ENCODE measurements around the gene C2CD2L. TPM values are rescaled to one million over a fixed set of nuclear protein-coding genes. Genes with fewer than 3 reads are reported as not detected.
A peak's percentile ranks its signal among the peaks of the same experiment; 100 is the strongest.

C2CD2L gene
- total RNA-seq, 1 donor from 2014 or later: 11.1 TPM

DNA sequence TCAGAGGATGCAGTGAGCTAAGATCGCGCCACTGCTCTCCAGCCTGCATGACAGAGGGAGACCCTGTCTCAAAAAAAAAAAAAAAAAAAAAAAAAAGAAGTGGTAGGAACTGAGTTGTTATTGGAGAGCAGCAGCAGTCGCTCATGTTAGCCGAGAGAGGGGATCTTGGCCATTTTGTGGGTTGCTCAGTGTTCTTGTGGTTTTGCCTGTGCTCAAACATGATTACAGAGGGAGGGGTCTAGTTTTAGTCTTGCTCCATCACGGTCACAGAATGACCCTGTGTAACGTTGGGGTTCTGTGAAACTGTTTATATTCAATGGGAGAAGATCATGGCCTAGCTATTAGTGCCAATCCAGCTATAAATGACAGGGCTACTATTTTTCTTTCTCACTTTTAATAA lies 7.4 kb upstream of the C2CD2L start:
- no peak overlapping the region for H2AFZ ChIP-seq (ENCODE audit: low read depth, low read length)
- peaks cover 20% of the 10 kb centered on the region for H3K36me3 ChIP-seq (ENCODE audit: insufficient read depth, low read length)
- no peaks in the 10 kb centered on the region for H3K27me3 ChIP-seq (ENCODE audit: insufficient read depth, low read length)
- no peaks in the 10 kb centered on the region for H3K27me3 Mint-ChIP-seq (ENCODE audit: low read depth, unreplicated experiment)
- peaks cover 11% of the 10 kb centered on the region for H3K4me1 Mint-ChIP-seq (ENCODE audit: low read depth, unreplicated experiment)
- no peaks in the 10 kb centered on the region for H3K9me3 ChIP-seq (ENCODE audit: insufficient read depth, low read depth, low read length)
- no peak for FAIRE-seq
- H3K9ac ChIP-seq (ENCODE audit: low read length): no peak overlapping the region
- no peak overlapping the region for H3K27ac Mint-ChIP-seq (ENCODE audit: unreplicated experiment)
- H4K20me1 ChIP-seq (ENCODE audit: insufficient read depth, low read length): peaks cover 4% of the 10 kb centered on the region
- H3K27ac ChIP-seq (ENCODE audit: low read depth, low read length): no peak overlapping the region
- H3K4me2 ChIP-seq (ENCODE audit: low read length): peak overlapping the region; percentile 82
- no peaks in the 10 kb centered on the region for H3K9me3 Mint-ChIP-seq (ENCODE audit: unreplicated experiment)
- peaks cover 15% of the 10 kb centered on the region for H3K4me1 ChIP-seq (ENCODE audit: insufficient read depth, low read length)
- TF ChIP-seq, protein P1, sequence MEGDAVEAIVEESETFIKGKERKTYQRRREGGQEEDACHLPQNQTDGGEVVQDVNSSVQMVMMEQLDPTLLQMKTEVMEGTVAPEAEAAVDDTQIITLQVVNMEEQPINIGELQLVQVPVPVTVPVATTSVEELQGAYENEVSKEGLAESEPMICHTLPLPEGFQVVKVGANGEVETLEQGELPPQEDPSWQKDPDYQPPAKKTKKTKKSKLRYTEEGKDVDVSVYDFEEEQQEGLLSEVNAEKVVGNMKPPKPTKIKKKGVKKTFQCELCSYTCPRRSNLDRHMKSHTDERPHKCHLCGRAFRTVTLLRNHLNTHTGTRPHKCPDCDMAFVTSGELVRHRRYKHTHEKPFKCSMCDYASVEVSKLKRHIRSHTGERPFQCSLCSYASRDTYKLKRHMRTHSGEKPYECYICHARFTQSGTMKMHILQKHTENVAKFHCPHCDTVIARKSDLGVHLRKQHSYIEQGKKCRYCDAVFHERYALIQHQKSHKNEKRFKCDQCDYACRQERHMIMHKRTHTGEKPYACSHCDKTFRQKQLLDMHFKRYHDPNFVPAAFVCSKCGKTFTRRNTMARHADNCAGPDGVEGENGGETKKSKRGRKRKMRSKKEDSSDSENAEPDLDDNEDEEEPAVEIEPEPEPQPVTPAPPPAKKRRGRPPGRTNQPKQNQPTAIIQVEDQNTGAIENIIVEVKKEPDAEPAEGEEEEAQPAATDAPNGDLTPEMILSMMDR (IDR thresholded peaks at IDR 0.05; ENCODE audit: insufficient read depth, low read depth, low read length): no peak
- no peak for TF ChIP-seq EZH2 (IDR thresholded peaks at IDR 0.05; ENCODE audit: insufficient read depth, low read length)
- no peak overlapping the region for H3K4me3 ChIP-seq (ENCODE audit: insufficient read depth, low read depth, low read length)
- H3K36me3 Mint-ChIP-seq (ENCODE audit: low read depth, unreplicated experiment): peaks cover 14% of the 10 kb centered on the region
- no peak overlapping the region for H3K4me3 Mint-ChIP-seq (ENCODE audit: unreplicated experiment)
- no peak for DNase-seq (ENCODE audit: low read depth)
- peaks cover 24% of the 10 kb centered on the region for H3K79me2 ChIP-seq (ENCODE audit: insufficient read depth, low read length)

DNA sequence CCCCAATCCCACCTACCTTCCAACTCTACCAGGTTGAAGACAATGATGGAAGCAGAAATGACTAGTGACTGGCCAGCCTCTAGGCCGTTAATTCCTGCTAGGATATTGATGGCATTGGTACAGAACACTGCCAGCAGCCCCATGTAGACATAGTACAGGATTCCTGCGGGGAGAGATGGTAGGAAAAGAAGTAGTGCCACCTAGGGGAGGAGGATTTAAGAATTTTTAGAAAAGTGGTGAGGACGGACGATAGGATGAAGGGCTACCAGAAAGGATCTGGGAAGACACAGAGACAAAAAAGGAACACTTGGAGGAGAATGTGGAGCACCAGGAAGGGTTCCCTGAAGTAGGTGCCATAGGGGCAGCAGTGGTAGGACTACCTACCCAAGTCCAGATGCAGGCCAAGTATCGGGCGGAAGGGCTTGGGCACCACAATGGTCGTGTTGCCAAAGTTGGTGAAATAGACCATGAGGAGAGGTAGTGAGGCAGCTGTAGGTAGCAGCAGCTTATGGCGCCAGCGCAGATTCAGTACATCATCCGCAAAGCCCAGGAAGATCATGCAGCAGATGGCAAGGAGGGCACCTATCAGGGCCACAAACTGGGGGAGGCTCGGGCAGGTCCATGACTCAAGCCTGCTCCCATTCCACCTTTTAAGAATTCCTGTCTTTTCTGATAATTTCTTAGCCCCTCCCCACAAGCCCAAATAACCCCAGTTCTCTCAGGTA lies 6.7 kb upstream of the C2CD2L start:
- Mint-ChIP-seq H3K36me3 (ENCODE audit: low read depth, unreplicated experiment) (peaks cover 14% of the 10 kb centered on the region), H3K9me3 (ENCODE audit: unreplicated experiment) (no peaks in the 10 kb centered on the region), H3K4me3 (ENCODE audit: unreplicated experiment) (peak overlapping the region; percentile 93), H3K4me1 (ENCODE audit: low read depth, unreplicated experiment) (peaks cover 11% of the 10 kb centered on the region), H3K27ac (ENCODE audit: unreplicated experiment) (no peak overlapping the region), H3K27me3 (ENCODE audit: low read depth, unreplicated experiment) (no peaks in the 10 kb centered on the region)
- Histone ChIP-seq H3K79me2 (ENCODE audit: insufficient read depth, low read length) (peaks cover 19% of the 10 kb centered on the region), H3K4me3 (ENCODE audit: insufficient read depth, low read depth, low read length) (peak overlapping the region; percentile 85), H3K4me1 (ENCODE audit: insufficient read depth, low read length) (peaks cover 15% of the 10 kb centered on the region), H2AFZ (ENCODE audit: low read depth, low read length) (peak overlapping the region; percentile 25), H3K27me3 (ENCODE audit: insufficient read depth, low read length) (no peaks in the 10 kb centered on the region), H3K9ac (ENCODE audit: low read length) (peak overlapping the region; percentile 88), H3K9me3 (ENCODE audit: insufficient read depth, low read depth, low read length) (no peaks in the 10 kb centered on the region), H3K36me3 (ENCODE audit: insufficient read depth, low read length) (peaks cover 20% of the 10 kb centered on the region), H3K27ac (ENCODE audit: low read depth, low read length) (no peak overlapping the region), H3K4me2 (ENCODE audit: low read length) (peak overlapping the region; percentile 82), H4K20me1 (ENCODE audit: insufficient read depth, low read length) (no peaks in the 10 kb centered on the region)
- FAIRE-seq: no peak
- DNase-seq (ENCODE audit: low read depth): peak; percentile 33
- TF ChIP-seq, protein P1 (IDR thresholded peaks at IDR 0.05; ENCODE audit: insufficient read depth, low read depth, low read length): peak; percentile 44
- TF ChIP-seq EZH2 (IDR thresholded peaks at IDR 0.05; ENCODE audit: insufficient read depth, low read length): no peak

Data from astrocyte (in vitro differentiated cells and primary cell).